Fibroblast of lung (primary cell): ENCODE results near the gene RAPGEF2.

Experiments
- EZH2 ChIP-seq: IDR thresholded peaks from 2 replicates; pipeline ENCODE4 v1.5.1; 2012; ENCODE audit warnings: low read length, control low read depth, mild to moderate bottlenecking; ENCODE audit errors: missing control alignments
- TF ChIP-seq, protein P1 (sequence below), 2 donors: IDR thresholded peaks in 1 of 2; conservative IDR thresholded peaks in 1 of 2; 1 replicate in 1 of 2; 2 replicates in 1 of 2; pipeline ENCODE4 v1.5.1; 2011 to 2012; ENCODE audit warnings: low read length in 2 of 2, control low read depth in 1 of 2, inconsistent platforms in 1 of 2, low read depth in 1 of 2, mild to moderate bottlenecking in 1 of 2

DNA sequence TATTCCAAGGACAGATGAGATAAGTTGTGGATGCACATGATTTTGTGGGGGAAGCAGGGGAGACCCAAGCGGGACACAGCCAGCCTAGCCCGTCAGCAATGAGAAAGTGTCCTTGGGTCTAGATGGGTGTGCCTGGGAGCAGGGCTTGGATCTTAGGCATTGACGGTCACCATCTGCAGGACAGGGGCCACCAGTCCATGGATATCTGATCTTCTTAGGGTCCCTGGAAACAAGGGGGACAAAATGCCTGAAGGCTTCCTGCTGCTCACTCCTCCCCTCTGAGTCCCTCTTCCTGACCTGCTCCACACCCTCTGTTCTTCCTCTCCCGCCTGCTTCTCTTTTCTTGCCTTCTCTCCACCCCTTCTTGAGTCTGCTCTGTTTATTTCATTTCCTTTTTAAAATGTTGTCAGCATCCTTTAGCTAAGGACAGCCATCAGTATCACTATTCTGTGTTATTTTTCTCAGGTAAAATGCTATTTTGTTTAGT, 298.4 kb downstream of the RAPGEF2 start:
- TF ChIP-seq, protein P1, sequence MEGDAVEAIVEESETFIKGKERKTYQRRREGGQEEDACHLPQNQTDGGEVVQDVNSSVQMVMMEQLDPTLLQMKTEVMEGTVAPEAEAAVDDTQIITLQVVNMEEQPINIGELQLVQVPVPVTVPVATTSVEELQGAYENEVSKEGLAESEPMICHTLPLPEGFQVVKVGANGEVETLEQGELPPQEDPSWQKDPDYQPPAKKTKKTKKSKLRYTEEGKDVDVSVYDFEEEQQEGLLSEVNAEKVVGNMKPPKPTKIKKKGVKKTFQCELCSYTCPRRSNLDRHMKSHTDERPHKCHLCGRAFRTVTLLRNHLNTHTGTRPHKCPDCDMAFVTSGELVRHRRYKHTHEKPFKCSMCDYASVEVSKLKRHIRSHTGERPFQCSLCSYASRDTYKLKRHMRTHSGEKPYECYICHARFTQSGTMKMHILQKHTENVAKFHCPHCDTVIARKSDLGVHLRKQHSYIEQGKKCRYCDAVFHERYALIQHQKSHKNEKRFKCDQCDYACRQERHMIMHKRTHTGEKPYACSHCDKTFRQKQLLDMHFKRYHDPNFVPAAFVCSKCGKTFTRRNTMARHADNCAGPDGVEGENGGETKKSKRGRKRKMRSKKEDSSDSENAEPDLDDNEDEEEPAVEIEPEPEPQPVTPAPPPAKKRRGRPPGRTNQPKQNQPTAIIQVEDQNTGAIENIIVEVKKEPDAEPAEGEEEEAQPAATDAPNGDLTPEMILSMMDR (conservative IDR thresholded peaks at IDR 0.05 in 1 of 2, IDR thresholded peaks at IDR 0.05 in 1 of 2; ENCODE audit: low read depth in 1 of 2, low read length in 2 of 2), result no peak
- no peak for TF ChIP-seq EZH2
